ENCODE measurements around the gene MYO3A.

MYO3A gene

GRCh38 chr10:26243351-26243720, 309.3 kb downstream of the MYO3A start:
- no peaks in the 10 kb centered on the region for H3K36me3 ChIP-seq (replicated peaks in 1 of 2; ENCODE audit: control insufficient read depth in 2 of 2, insufficient read depth in 2 of 2, low read length in 2 of 2)

GRCh38 chr10:26249681-26250080, 315.7 kb downstream of the MYO3A start:
- no peak overlapping the region for H2BK12ac ChIP-seq (ENCODE audit: low read length)
- no peak overlapping the region for H4K8ac ChIP-seq (ENCODE audit: low read depth, low read length)
- no CpG with 5 or more reads among the region's 6 CpGs for WGBS, 2 donors (ENCODE audit: extremely low coverage in 2 of 2, insufficient read length in 2 of 2, insufficient replicate concordance in 1 of 2)
- H3K27ac ChIP-seq (replicated peaks; ENCODE audit: low read length), result no peak overlapping the region
- DNase-seq (ENCODE audit: low spot score), result no peak
- H4K91ac ChIP-seq (ENCODE audit: low read depth, low read length, poor library complexity), result no peak overlapping the region
- H3K4me1 ChIP-seq (ENCODE audit: control insufficient read depth in 2 of 2, insufficient read depth in 1 of 2, low read depth in 1 of 2, low read length in 2 of 2), result no peaks in the 10 kb centered on the region
- no peak overlapping the region for H3K14ac ChIP-seq (ENCODE audit: low read length)
- no peak overlapping the region for H3K9ac ChIP-seq (ENCODE audit: low read depth, low read length, poor library complexity)
- no peaks in the 10 kb centered on the region for H3K79me1 ChIP-seq (ENCODE audit: low read depth, low read length)
- H2AK5ac ChIP-seq (ENCODE audit: low read depth, low read length), result no peak overlapping the region
- no peak overlapping the region for H2AFZ ChIP-seq (ENCODE audit: low read length)
- H2BK5ac ChIP-seq (ENCODE audit: low read length), result no peak overlapping the region
- H3K4me3 ChIP-seq (ENCODE audit: low read length in 2 of 2), result peak overlapping the region in 1 of 2 donors; percentile 32
- H3K18ac ChIP-seq (ENCODE audit: low read length), result no peak overlapping the region
- H3K4me2 ChIP-seq (ENCODE audit: insufficient read depth, low read length, poor library complexity, severe bottlenecking), result no peak overlapping the region
- H3K27me3 ChIP-seq (ENCODE audit: control insufficient read depth in 3 of 3, insufficient read depth in 3 of 3, low read depth in 1 of 3, low read length in 3 of 3), result peaks cover 0 to 3% (median 0%) of the 10 kb centered on the region in 3 experiments
- H3K23ac ChIP-seq (ENCODE audit: low read depth, low read length, poor library complexity), result no peak overlapping the region
- no peak overlapping the region for H2BK120ac ChIP-seq (ENCODE audit: low read depth, low read length)
- H2BK15ac ChIP-seq (ENCODE audit: low read length), result no peak overlapping the region
- H3K9me3 ChIP-seq (replicated peaks in 1 of 2; ENCODE audit: control insufficient read depth in 2 of 2, insufficient read depth in 1 of 2, low read depth in 1 of 2, low read length in 2 of 2), result no peaks in the 10 kb centered on the region
- H3K4ac ChIP-seq (ENCODE audit: low read length), result no peak overlapping the region
- H3K36me3 ChIP-seq (replicated peaks in 1 of 2; ENCODE audit: control insufficient read depth in 2 of 2, insufficient read depth in 2 of 2, low read length in 2 of 2), result no peaks in the 10 kb centered on the region

More at GRCh38 chr10:26243351-26243720, 309.3 kb downstream of the MYO3A start:
- no peak overlapping the region for H3K9ac ChIP-seq (ENCODE audit: low read depth, low read length, poor library complexity)
- H2BK5ac ChIP-seq (ENCODE audit: low read length), result no peak overlapping the region
- peaks cover 0 to 11% of the 10 kb centered on the region in 2 donors for H3K4me1 ChIP-seq (ENCODE audit: control insufficient read depth in 2 of 2, insufficient read depth in 1 of 2, low read depth in 1 of 2, low read length in 2 of 2)
- H2BK12ac ChIP-seq (ENCODE audit: low read length), result no peak overlapping the region
- no peak overlapping the region for H4K8ac ChIP-seq (ENCODE audit: low read depth, low read length)
- no peak overlapping the region for H3K4me3 ChIP-seq (ENCODE audit: low read length in 2 of 2)
- H2AK5ac ChIP-seq (ENCODE audit: low read depth, low read length), result no peak overlapping the region
- H3K23ac ChIP-seq (ENCODE audit: low read depth, low read length, poor library complexity), result no peak overlapping the region
- H3K14ac ChIP-seq (ENCODE audit: low read length), result no peak overlapping the region
- no peak for DNase-seq (ENCODE audit: low spot score)
- no peak overlapping the region for H2BK15ac ChIP-seq (ENCODE audit: low read length)
- H3K27me3 ChIP-seq (ENCODE audit: control insufficient read depth in 3 of 3, insufficient read depth in 3 of 3, low read depth in 1 of 3, low read length in 3 of 3), result peaks cover 0 to 21% (median 2%) of the 10 kb centered on the region in 3 experiments
- H3K18ac ChIP-seq (ENCODE audit: low read length), result no peak overlapping the region
- H3K27ac ChIP-seq (replicated peaks; ENCODE audit: low read length), result no peak overlapping the region
- H2BK120ac ChIP-seq (ENCODE audit: low read depth, low read length), result no peak overlapping the region
- H3K9me3 ChIP-seq (replicated peaks in 1 of 2; ENCODE audit: control insufficient read depth in 2 of 2, insufficient read depth in 1 of 2, low read depth in 1 of 2, low read length in 2 of 2), result no peaks in the 10 kb centered on the region
- no peak overlapping the region for H3K4me2 ChIP-seq (ENCODE audit: insufficient read depth, low read length, poor library complexity, severe bottlenecking)
- H2AFZ ChIP-seq (ENCODE audit: low read length), result no peak overlapping the region
- H4K91ac ChIP-seq (ENCODE audit: low read depth, low read length, poor library complexity), result no peak overlapping the region
- no peak overlapping the region for H3K4ac ChIP-seq (ENCODE audit: low read length)
- no peaks in the 10 kb centered on the region for H3K79me1 ChIP-seq (ENCODE audit: low read depth, low read length)
- WGBS, 2 donors (ENCODE audit: extremely low coverage in 2 of 2, insufficient read length in 2 of 2, insufficient replicate concordance in 1 of 2), result no CpG with 5 or more reads among the region's 5 CpGs

GRCh38 chr10:26251925-26252324, 317.9 kb downstream of the MYO3A start:
- Histone ChIP-seq H2AFZ (ENCODE audit: low read length) (no peak overlapping the region), H4K91ac (ENCODE audit: low read depth, low read length, poor library complexity) (no peak overlapping the region), H3K4me3 (ENCODE audit: low read length in 2 of 2) (no peak overlapping the region), H3K36me3 (replicated peaks in 1 of 2; ENCODE audit: control insufficient read depth in 2 of 2, insufficient read depth in 2 of 2, low read length in 2 of 2) (no peaks in the 10 kb centered on the region), H3K79me1 (ENCODE audit: low read depth, low read length) (no peaks in the 10 kb centered on the region), H3K4me1 (ENCODE audit: control insufficient read depth in 2 of 2, insufficient read depth in 1 of 2, low read depth in 1 of 2, low read length in 2 of 2) (no peaks in the 10 kb centered on the region), H3K4me2 (ENCODE audit: insufficient read depth, low read length, poor library complexity, severe bottlenecking) (no peak overlapping the region), H4K8ac (ENCODE audit: low read depth, low read length) (no peak overlapping the region), H3K23ac (ENCODE audit: low read depth, low read length, poor library complexity) (no peak overlapping the region), H3K9me3 (replicated peaks in 1 of 2; ENCODE audit: control insufficient read depth in 2 of 2, insufficient read depth in 1 of 2, low read depth in 1 of 2, low read length in 2 of 2) (no peaks in the 10 kb centered on the region), H3K14ac (ENCODE audit: low read length) (no peak overlapping the region), H2BK15ac (ENCODE audit: low read length) (no peak overlapping the region), H3K9ac (ENCODE audit: low read depth, low read length, poor library complexity) (no peak overlapping the region), H3K18ac (ENCODE audit: low read length) (no peak overlapping the region), H2BK120ac (ENCODE audit: low read depth, low read length) (no peak overlapping the region), H3K27ac (replicated peaks; ENCODE audit: low read length) (no peak overlapping the region), H2AK5ac (ENCODE audit: low read depth, low read length) (no peak overlapping the region), H3K4ac (ENCODE audit: low read length) (no peak overlapping the region), H2BK12ac (ENCODE audit: low read length) (no peak overlapping the region), H3K27me3 (ENCODE audit: control insufficient read depth in 3 of 3, insufficient read depth in 3 of 3, low read depth in 1 of 3, low read length in 3 of 3) (no peaks in the 10 kb centered on the region), H2BK5ac (ENCODE audit: low read length) (no peak overlapping the region)
- no CpG with 5 or more reads among the region's 6 CpGs for WGBS, 2 donors (ENCODE audit: extremely low coverage in 2 of 2, insufficient read length in 2 of 2, insufficient replicate concordance in 1 of 2)
- DNase-seq (ENCODE audit: low spot score), result no peak

DNA sequence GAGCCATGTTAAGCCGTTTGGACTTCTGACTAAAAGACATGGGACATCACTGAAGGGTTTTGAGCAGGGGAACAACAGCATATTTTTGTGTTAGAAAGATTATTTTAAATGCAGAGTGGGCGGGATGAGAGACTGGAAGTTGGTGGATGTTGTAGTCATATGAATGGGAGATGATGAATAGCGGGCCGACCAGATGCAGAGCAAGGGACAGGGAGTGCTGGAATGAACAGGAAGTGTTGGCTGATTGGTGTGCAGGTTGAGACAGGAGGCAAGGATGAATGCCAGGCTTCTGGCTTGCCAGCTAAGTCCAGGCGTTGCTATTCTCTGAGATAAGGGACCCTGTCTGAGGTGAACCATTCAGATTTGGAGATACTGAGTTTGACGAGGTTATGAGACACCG, 320.6 kb downstream of the MYO3A start:
- no peak overlapping the region for H3K4me2 ChIP-seq (ENCODE audit: insufficient read depth, low read length, poor library complexity, severe bottlenecking)
- H3K36me3 ChIP-seq (replicated peaks in 1 of 2; ENCODE audit: control insufficient read depth in 2 of 2, insufficient read depth in 2 of 2, low read length in 2 of 2), result no peaks in the 10 kb centered on the region
- H3K14ac ChIP-seq (ENCODE audit: low read length), result no peak overlapping the region
- H3K79me1 ChIP-seq (ENCODE audit: low read depth, low read length), result no peaks in the 10 kb centered on the region
- H2AK5ac ChIP-seq (ENCODE audit: low read depth, low read length), result no peak overlapping the region
- no peak overlapping the region for H3K18ac ChIP-seq (ENCODE audit: low read length)
- H2AFZ ChIP-seq (ENCODE audit: low read length), result no peak overlapping the region
- no peak overlapping the region for H3K23ac ChIP-seq (ENCODE audit: low read depth, low read length, poor library complexity)
- H3K27me3 ChIP-seq (ENCODE audit: control insufficient read depth in 3 of 3, insufficient read depth in 3 of 3, low read depth in 1 of 3, low read length in 3 of 3), result no peaks in the 10 kb centered on the region
- H3K4ac ChIP-seq (ENCODE audit: low read length), result no peak overlapping the region
- no peak overlapping the region for H3K27ac ChIP-seq (replicated peaks; ENCODE audit: low read length)
- H3K4me1 ChIP-seq (ENCODE audit: control insufficient read depth in 2 of 2, insufficient read depth in 1 of 2, low read depth in 1 of 2, low read length in 2 of 2), result no peaks in the 10 kb centered on the region
- no peak overlapping the region for H2BK120ac ChIP-seq (ENCODE audit: low read depth, low read length)
- H3K4me3 ChIP-seq (ENCODE audit: low read length in 2 of 2), result no peak overlapping the region
- no peak overlapping the region for H4K91ac ChIP-seq (ENCODE audit: low read depth, low read length, poor library complexity)
- no peak overlapping the region for H2BK15ac ChIP-seq (ENCODE audit: low read length)
- H3K9ac ChIP-seq (ENCODE audit: low read depth, low read length, poor library complexity), result no peak overlapping the region
- no CpG with 5 or more reads among the region's 7 CpGs for WGBS, 2 donors (ENCODE audit: extremely low coverage in 2 of 2, insufficient read length in 2 of 2, insufficient replicate concordance in 1 of 2)
- no peak for DNase-seq (ENCODE audit: low spot score)
- no peak overlapping the region for H4K8ac ChIP-seq (ENCODE audit: low read depth, low read length)
- no peak overlapping the region for H2BK5ac ChIP-seq (ENCODE audit: low read length)
- no peak overlapping the region for H2BK12ac ChIP-seq (ENCODE audit: low read length)
- H3K9me3 ChIP-seq (replicated peaks in 1 of 2; ENCODE audit: control insufficient read depth in 2 of 2, insufficient read depth in 1 of 2, low read depth in 1 of 2, low read length in 2 of 2), result no peaks in the 10 kb centered on the region

Data from neuronal stem cell (in vitro differentiated cells).